ENCODE measurements around the gene ALG2. TPM values are rescaled to one million over a fixed set of nuclear protein-coding genes. Genes with fewer than 3 reads are reported as not detected.

ALG2 gene
- total and polyA plus RNA-seq, 2 of the 13 experiments (the other 11 are each of a cell fraction or from before 2014, with no cell fraction given) = 46.2 to 49.0 TPM

DNA sequence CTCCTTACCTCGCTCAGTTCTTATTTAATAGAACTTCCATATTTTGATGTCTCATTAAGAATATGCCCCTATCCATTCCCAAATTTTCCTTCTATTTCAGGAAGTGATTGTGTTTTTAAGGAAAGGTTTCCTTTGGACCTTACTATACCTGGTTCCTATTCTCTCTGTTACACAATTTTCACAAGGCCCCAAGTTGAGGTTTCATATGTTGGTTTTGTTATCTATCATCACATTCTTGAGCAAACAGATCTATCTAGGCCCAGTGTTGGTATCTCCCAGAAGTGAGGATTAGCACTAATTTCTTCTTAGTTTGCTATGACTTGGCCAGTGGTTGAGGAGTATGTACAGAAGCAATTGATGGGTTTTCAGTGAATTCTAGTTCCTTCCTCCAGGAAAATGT lies 41.5 kb downstream of the ALG2 start:
- H3K4me3 ChIP-seq (replicated peaks in 1 of 3; ENCODE audit: insufficient read depth in 1 of 3, low read depth in 2 of 3, low read length in 3 of 3) = no peak overlapping the region
- no peak overlapping the region for H3K9ac ChIP-seq (ENCODE audit: insufficient read depth, low read depth, low read length)
- H3K27me3 ChIP-seq (ENCODE audit: control insufficient read depth in 1 of 2, insufficient read depth in 2 of 2, low read length in 2 of 2) = peaks cover 0 to 16% of the 10 kb centered on the region in 2 experiments; a peak in 2 of 5 replicates
- H4K20me1 ChIP-seq (ENCODE audit: insufficient read depth, low read length) = no peaks in the 10 kb centered on the region
- WGBS (ENCODE audit: low lambda C conversion rate) = 55% methylated on average over 1 of the region's 1 CpG
- BruUV-seq (replicated peaks) = no TSS peak
- TF ChIP-seq ZBTB7A (CRISPR knock-in tag; IDR thresholded peaks at IDR 0.05) (no peak), FOXK2 (IDR thresholded peaks at IDR 0.05) (no peak), SNAPC2 (CRISPR knock-in tag; IDR thresholded peaks at IDR 0.05) (no peak), RFX3 (CRISPR knock-in tag; IDR thresholded peaks at IDR 0.05) (no peak), ZNF256 (CRISPR knock-in tag; conservative IDR thresholded peaks at IDR 0.05) (no peak)
- TF ChIP-seq, protein P1, sequence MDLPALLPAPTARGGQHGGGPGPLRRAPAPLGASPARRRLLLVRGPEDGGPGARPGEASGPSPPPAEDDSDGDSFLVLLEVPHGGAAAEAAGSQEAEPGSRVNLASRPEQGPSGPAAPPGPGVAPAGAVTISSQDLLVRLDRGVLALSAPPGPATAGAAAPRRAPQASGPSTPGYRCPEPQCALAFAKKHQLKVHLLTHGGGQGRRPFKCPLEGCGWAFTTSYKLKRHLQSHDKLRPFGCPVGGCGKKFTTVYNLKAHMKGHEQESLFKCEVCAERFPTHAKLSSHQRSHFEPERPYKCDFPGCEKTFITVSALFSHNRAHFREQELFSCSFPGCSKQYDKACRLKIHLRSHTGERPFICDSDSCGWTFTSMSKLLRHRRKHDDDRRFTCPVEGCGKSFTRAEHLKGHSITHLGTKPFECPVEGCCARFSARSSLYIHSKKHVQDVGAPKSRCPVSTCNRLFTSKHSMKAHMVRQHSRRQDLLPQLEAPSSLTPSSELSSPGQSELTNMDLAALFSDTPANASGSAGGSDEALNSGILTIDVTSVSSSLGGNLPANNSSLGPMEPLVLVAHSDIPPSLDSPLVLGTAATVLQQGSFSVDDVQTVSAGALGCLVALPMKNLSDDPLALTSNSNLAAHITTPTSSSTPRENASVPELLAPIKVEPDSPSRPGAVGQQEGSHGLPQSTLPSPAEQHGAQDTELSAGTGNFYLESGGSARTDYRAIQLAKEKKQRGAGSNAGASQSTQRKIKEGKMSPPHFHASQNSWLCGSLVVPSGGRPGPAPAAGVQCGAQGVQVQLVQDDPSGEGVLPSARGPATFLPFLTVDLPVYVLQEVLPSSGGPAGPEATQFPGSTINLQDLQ (CRISPR knock-in tag; IDR thresholded peaks at IDR 0.05) = no peak
- CTCF ChIA-PET (ENCODE audit: low intra/inter-chr PET ratio, low total read pairs) = no interaction called here
- no peak for DNase-seq (ENCODE audit: low spot score)
- H3K4me1 ChIP-seq (ENCODE audit: insufficient read depth, low read length) = peaks cover 38% of the 10 kb centered on the region
- no peak for ATAC-seq
- POLR2A ChIA-PET = no interaction called here
- no peaks in the 10 kb centered on the region for H3K79me2 ChIP-seq (ENCODE audit: insufficient read depth, low read length)
- no peak for FAIRE-seq
- H2AFZ ChIP-seq (ENCODE audit: low read length) = no peak overlapping the region
- no peak overlapping the region for H3K27ac ChIP-seq (ENCODE audit: extremely low read length, insufficient read depth, low read length)
- intact Hi-C loops (cut with micrococcal nuclease; ENCODE audit: unreplicated experiment) (loop anchor here (5.0 to 10.0 kb wide), 2 partner anchors 85 to 627 kb away; no protein-coding TSS in a partner anchor), in situ Hi-C loops (cut with HindIII; ENCODE audit: extremely low pct_ligation_motif_present, low pct_unique_long_range_greater_than_20kb) (loop anchor here (10.0 to 25.0 kb wide), 2 partner anchors 625 to 832 kb away; no protein-coding TSS in a partner anchor)
- H3K9me3 ChIP-seq (ENCODE audit: low read length) = no peaks in the 10 kb centered on the region
- H3K4me2 ChIP-seq (ENCODE audit: low read depth, low read length) = no peak overlapping the region
- H3K36me3 ChIP-seq (replicated peaks in 1 of 2; ENCODE audit: control insufficient read depth in 1 of 2, insufficient read depth in 2 of 2, low read length in 2 of 2) = no peaks in the 10 kb centered on the region

All from HepG2 (cell line).